Testis (tissue), 2 donors: ENCODE measurements around the gene WDFY4.

Experiments used
- POLR2A ChIP-seq: fragments of 450-650 bp; IDR thresholded peaks from one replicate; pipeline ENCODE4 v1.6.1; 2017; ENCODE audit warnings: antibody characterized with exemption, mild to moderate bottlenecking, moderate library complexity
- TF ChIP-seq, protein P1 (sequence below), 3 experiments: fragments of 450-650 bp in 2 of 3; fragments of 200-600 bp in 1 of 3; sonication (generic) in 1 of 3; IDR thresholded peaks; one replicate each; pipeline ENCODE4 v1.5.1; 2016 to 2019; ENCODE audit warnings: antibody characterized with exemption in 3 of 3, mild to moderate bottlenecking in 2 of 3, moderate library complexity in 1 of 3

DNA sequence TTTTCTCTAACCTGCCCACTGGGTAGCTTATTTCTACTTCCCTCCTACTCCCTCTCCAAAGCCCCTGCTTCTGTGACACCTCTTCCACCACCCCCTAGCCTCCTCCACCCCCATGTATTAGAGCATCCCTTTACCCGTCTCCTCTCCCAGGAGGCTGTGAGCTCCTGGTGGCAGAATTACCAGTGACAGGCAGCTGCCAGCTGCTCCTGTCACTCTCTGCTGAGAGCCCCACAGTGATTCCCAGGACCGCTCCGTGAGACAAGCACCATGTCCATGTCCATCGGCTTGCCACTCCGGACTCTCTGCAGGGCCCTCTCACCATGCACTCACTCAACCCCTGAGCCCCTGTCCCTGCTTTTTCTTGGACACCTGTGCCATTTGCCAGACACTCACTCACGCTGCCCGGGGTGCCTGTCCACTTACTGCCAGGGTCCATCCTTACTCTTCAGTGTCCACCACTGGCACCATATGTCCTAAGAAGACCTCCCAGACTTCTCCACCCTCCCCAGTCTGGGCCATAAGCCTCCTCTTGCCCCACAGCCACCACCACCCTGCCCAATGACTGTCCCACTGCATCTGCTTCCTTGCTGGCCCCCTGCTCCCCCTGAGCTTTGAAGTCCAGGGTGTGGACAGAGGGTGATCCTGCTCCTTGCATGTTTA, 9.8 kb downstream of the WDFY4 start:
- TF ChIP-seq, protein P1, sequence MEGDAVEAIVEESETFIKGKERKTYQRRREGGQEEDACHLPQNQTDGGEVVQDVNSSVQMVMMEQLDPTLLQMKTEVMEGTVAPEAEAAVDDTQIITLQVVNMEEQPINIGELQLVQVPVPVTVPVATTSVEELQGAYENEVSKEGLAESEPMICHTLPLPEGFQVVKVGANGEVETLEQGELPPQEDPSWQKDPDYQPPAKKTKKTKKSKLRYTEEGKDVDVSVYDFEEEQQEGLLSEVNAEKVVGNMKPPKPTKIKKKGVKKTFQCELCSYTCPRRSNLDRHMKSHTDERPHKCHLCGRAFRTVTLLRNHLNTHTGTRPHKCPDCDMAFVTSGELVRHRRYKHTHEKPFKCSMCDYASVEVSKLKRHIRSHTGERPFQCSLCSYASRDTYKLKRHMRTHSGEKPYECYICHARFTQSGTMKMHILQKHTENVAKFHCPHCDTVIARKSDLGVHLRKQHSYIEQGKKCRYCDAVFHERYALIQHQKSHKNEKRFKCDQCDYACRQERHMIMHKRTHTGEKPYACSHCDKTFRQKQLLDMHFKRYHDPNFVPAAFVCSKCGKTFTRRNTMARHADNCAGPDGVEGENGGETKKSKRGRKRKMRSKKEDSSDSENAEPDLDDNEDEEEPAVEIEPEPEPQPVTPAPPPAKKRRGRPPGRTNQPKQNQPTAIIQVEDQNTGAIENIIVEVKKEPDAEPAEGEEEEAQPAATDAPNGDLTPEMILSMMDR (IDR thresholded peaks at IDR 0.05): no peak
- no peak for TF ChIP-seq POLR2A
